B cell (primary cell): ENCODE measurements around the gene ELMO3. TPM values are rescaled to one million over a fixed set of nuclear protein-coding genes. Genes with fewer than 3 reads are reported as not detected.

Experiments used
- ATAC-seq: fragments of 200-7000 bp; cut with Tn5 transposase; one replicate; pipeline ENCODE4 v1.10.0; 2021; ENCODE audit warnings: low read depth, mild to moderate bottlenecking, moderate number of reproducible peaks, moderate library complexity
- CTCF ChIA-PET: fragments of 350-600 bp; sonication (Branson Sonifier 250); formaldehyde crosslinking; loops from one replicate; lab custom pipeline; 2021; ENCODE audit warnings: antibody characterized with exemption, inconsistent platforms; lab: Charles Lee
- POLR2A ChIA-PET: fragments of 350-600 bp; sonication (Branson Sonifier 250); formaldehyde crosslinking; loops from one replicate; lab custom pipeline; 2021; ENCODE audit warnings: antibody characterized with exemption; lab: Charles Lee
- DNase-seq: peaks from one replicate; pipeline ENCODE4 v3.0.0; 2013
- H2AFZ ChIP-seq: 2 replicates; pipeline ENCODE4 v1.6.1; 2012; ENCODE audit warnings: mild to moderate bottlenecking, low read depth, low read length; ENCODE audit not compliant: insufficient read depth, poor library complexity, severe bottlenecking
- H3K27ac ChIP-seq, 2 donors: 1 replicate in 1 of 2; 2 replicates in 1 of 2; pipeline ENCODE4 v1.5.1; 2012 to 2013; ENCODE audit warnings: low read length in 2 of 2, mild to moderate bottlenecking in 2 of 2, moderate library complexity in 1 of 2
- H3K27me3 ChIP-seq, 4 experiments: fragments of 200-600 bp in 1 of 4; sonication (generic) in 1 of 4; replicated peaks in 1 of 4; 1 replicate in 2 of 4; 2 replicates in 2 of 4; pipeline versions ENCODE4 v1.6.1 to v1.7.0; 2013 to 2016; ENCODE audit warnings: low read length in 3 of 4, mild to moderate bottlenecking in 2 of 4, mixed read lengths in 1 of 4, moderate library complexity in 1 of 4; ENCODE audit not compliant: insufficient read depth in 4 of 4, control insufficient read depth in 3 of 4; ENCODE audit errors: control extremely low read depth in 1 of 4
- H3K36me3 ChIP-seq, 2 experiments: replicated peaks in 1 of 2; 1 replicate in 1 of 2; 2 replicates in 1 of 2; pipeline versions ENCODE4 v1.6.1 to v1.7.1; 2013; ENCODE audit warnings: low read length in 1 of 2; ENCODE audit not compliant: insufficient read depth in 2 of 2, control insufficient read depth in 1 of 2; ENCODE audit errors: control extremely low read depth in 1 of 2, extremely low read depth in 1 of 2
- H3K4me1 ChIP-seq, 2 donors: fragments of 200-600 bp in 1 of 2; sonication (generic) in 1 of 2; 1 replicate in 1 of 2; 2 replicates in 1 of 2; pipeline versions ENCODE4 v1.5.1 to v1.6.1; 2013 to 2017; ENCODE audit warnings: low read length in 2 of 2; ENCODE audit not compliant: control insufficient read depth in 2 of 2, insufficient read depth in 2 of 2
- H3K4me2 ChIP-seq: replicated peaks from 2 replicates; pipeline ENCODE3; 2012; ENCODE audit warnings: mild to moderate bottlenecking, low read depth, low read length; ENCODE audit not compliant: poor library complexity, severe bottlenecking
- H3K4me3 ChIP-seq, 5 experiments: fragments of 200-600 bp in 1 of 5; sonication (generic) in 1 of 5; 1 replicate in 3 of 5; 2 replicates in 2 of 5; pipeline versions ENCODE4 v1.5.1 to v1.7.0; 2011 to 2016; ENCODE audit warnings: low read length in 4 of 5, mild to moderate bottlenecking in 4 of 5, low read depth in 2 of 5, control low read depth in 1 of 5, moderate library complexity in 1 of 5; ENCODE audit not compliant: insufficient read depth in 1 of 5; ENCODE audit errors: control extremely low read depth in 1 of 5, extremely low read depth in 1 of 5
- H3K79me2 ChIP-seq: fragments of 200-600 bp; sonication (generic); one replicate; pipeline ENCODE4 v1.6.0; 2016; ENCODE audit warnings: low read length; ENCODE audit not compliant: control insufficient read depth, insufficient read depth
- H3K9ac ChIP-seq: fragments of 200-600 bp; sonication (generic); 2 replicates; pipeline ENCODE4 v1.6.1; 2017; ENCODE audit warnings: mild to moderate bottlenecking, low read length, moderate library complexity
- H3K9me3 ChIP-seq, 3 donors: one replicate each; pipeline versions ENCODE4 v1.6.1 to v1.7.1; 2013; ENCODE audit warnings: low read length in 2 of 3; ENCODE audit not compliant: control insufficient read depth in 2 of 3, insufficient read depth in 1 of 3; ENCODE audit errors: control extremely low read depth in 1 of 3
- H4K20me1 ChIP-seq: 2 replicates; pipeline ENCODE4 v1.6.0; 2012; ENCODE audit warnings: mild to moderate bottlenecking, low read length; ENCODE audit not compliant: insufficient read depth, control insufficient read depth, poor library complexity, severe bottlenecking
- H3K27ac Mint-ChIP-seq: one replicate; pipeline ENCODE4 v1.8.0; 2021; ENCODE audit warnings: mixed read lengths
- H3K27me3 Mint-ChIP-seq: one replicate; pipeline ENCODE4 v1.8.0; 2021; ENCODE audit warnings: mixed read lengths
- H3K4me1 Mint-ChIP-seq: one replicate; pipeline ENCODE4 v1.8.0; 2021; ENCODE audit warnings: mixed read lengths
- H3K4me3 Mint-ChIP-seq: one replicate; pipeline ENCODE4 v1.8.0; 2021; ENCODE audit warnings: mixed read lengths
- H3K9me3 Mint-ChIP-seq: one replicate; pipeline ENCODE4 v1.8.0; 2022; ENCODE audit warnings: mixed read lengths; ENCODE audit not compliant: insufficient read depth
- CTCF ChIP-seq: fragments of 200-600 bp; IDR thresholded peaks from one replicate; pipeline ENCODE4 v1.8.0; 2022; ENCODE audit warnings: antibody characterized with exemption, mild to moderate bottlenecking
- EZH2 ChIP-seq: IDR thresholded peaks from 2 replicates; pipeline ENCODE4 v1.6.1; 2012; ENCODE audit warnings: borderline replicate concordance, low read depth, mild to moderate bottlenecking, moderate library complexity, low read length; ENCODE audit not compliant: insufficient read depth, poor library complexity, severe bottlenecking
- WGBS: methylation state at CpG from one replicate; pipeline ENCODE4 v1.1.5; 2013; ENCODE audit warnings: missing lambda C conversion rate; ENCODE audit not compliant: insufficient coverage; 5-methylcytosine and 5-hydroxymethylcytosine counted together
- intact Hi-C: fragments of 100-400 bp; cut with micrococcal nuclease; formaldehyde crosslinking; loops from one replicate; pipeline ENCODE4 v1.10.0; 2022
- polyA plus RNA-seq: library from polyadenylated mRNA; depleted of rRNA; stranded (reverse); fragments of >200 nt; gene quantifications from 2 replicates; pipeline ENCODE4 v1.2.3, GENCODE V29; 2012
- total RNA-seq, 2 donors: library from RNA; stranded (reverse); fragments of 120-200 nt in 1 of 2; gene quantifications; 1 replicate in 1 of 2; 2 replicates in 1 of 2; pipeline versions ENCODE4 v1.2.3 to v1.2.4, GENCODE V29; 2013 to 2022

The ELMO3 gene
- total and polyA plus RNA-seq, 2 donors (not counting 1 experiment from before 2014, with no cell fraction given), result 9.1 to 9.6 TPM

GRCh38 chr16:67191995-67192681, 6.8 kb upstream of the ELMO3 start, which contains the start of gene E2F4:
Gene E2F4 (plus strand): TSS chr16:67192155. CDS start chr16:67192228, 73 bp downstream.
- Histone ChIP-seq H3K9me3 (peaks cover 0 to 5% (median 0%) of the 10 kb centered on the region in 3 donors), H3K9ac (peak within 1 kb of the TSS; percentile 94), H4K20me1 (peaks cover 40% of the 10 kb centered on the region), H3K79me2 (peaks cover 43% of the 10 kb centered on the region), H3K4me2 (peak within 1 kb of the TSS; percentile 97), H3K27ac (peak within 1 kb of the TSS; percentile 52 to 93), H3K4me1 (peaks cover 22 to 28% of the 10 kb centered on the region in 2 donors), H3K4me3 (peak within 1 kb of the TSS; percentile 54 to 98 (median 97)), H3K27me3 (peaks cover 0 to 17% (median under 1%) of the 10 kb centered on the region in 4 experiments), H3K36me3 (peaks cover 0 to 35% of the 10 kb centered on the region in 2 experiments), H2AFZ (peak within 1 kb of the TSS; percentile 78)
- under 1% methylated on average over 54 of the region's 54 CpGs for WGBS
- H3K27ac Mint-ChIP-seq, result peak within 1 kb of the TSS; percentile 92
- intact Hi-C loops, result loop anchor here (1.0 to 2.0 kb wide), 4 partner anchors 9 to 55 kb away; partner anchors contain the start of genes FHOD1, MATCAP1 and TMEM208
- peaks cover 2% of the 10 kb centered on the region for H3K27me3 Mint-ChIP-seq
- peak; percentile 93 for DNase-seq
- H3K9me3 Mint-ChIP-seq, result no peaks in the 10 kb centered on the region
- CTCF ChIA-PET, result interaction anchor here (0.6 kb wide), 1 partner anchor 709 kb away, joined by 3 read pairs; no protein-coding TSS in a partner anchor
- peak within 1 kb of the TSS; percentile 92 for H3K4me3 Mint-ChIP-seq
- POLR2A ChIA-PET, result interaction anchor here (0.6 to 2.2 kb wide), 2 partner anchors 26 to 34 kb away, joined by 3 to 4 read pairs; partner anchors contain the start of gene TMEM208
- peaks cover 34% of the 10 kb centered on the region for H3K4me1 Mint-ChIP-seq
- no peak for TF ChIP-seq CTCF
- TF ChIP-seq EZH2, result no peak
- peak; percentile 96 for ATAC-seq
